Measurements from ENCODE around the gene NCAPD2.

Gene NCAPD2

GRCh38 chr12:6533923-6534694 lies 40.2 kb downstream of the NCAPD2 start, which contains the start of gene GAPDH:
TSS of gene GAPDH (plus strand) at chr12:6534517. CDS start at chr12:6534833, 316 bp downstream.
- H3K4me3 ChIP-seq (ENCODE audit: low read depth, low read length), result peak within 1 kb of the TSS; percentile 96
- DNase-seq (ENCODE audit: low read depth), result peak; percentile 98
- no peak for TF ChIP-seq CTCF (conservative IDR thresholded peaks at IDR 0.05; ENCODE audit: low read depth, low read length)

GRCh38 chr12:6534695-6534944 lies 40.7 kb downstream of the NCAPD2 start:
- TF ChIP-seq CTCF (conservative IDR thresholded peaks at IDR 0.05; ENCODE audit: low read depth, low read length), result no peak
- DNase-seq (ENCODE audit: low read depth), result no peak
- H3K4me3 ChIP-seq (ENCODE audit: low read depth, low read length), result peak overlapping the region; percentile 96

GRCh38 chr12:6534945-6535696 lies 41.2 kb downstream of the NCAPD2 start:
- peak; percentile 88 for DNase-seq (ENCODE audit: low read depth)
- H3K4me3 ChIP-seq (ENCODE audit: low read depth, low read length), result peak overlapping the region; percentile 96
- no peak for TF ChIP-seq CTCF (conservative IDR thresholded peaks at IDR 0.05; ENCODE audit: low read depth, low read length)

GRCh38 chr12:6535697-6535946 lies 41.7 kb downstream of the NCAPD2 start:
- no peak for DNase-seq (ENCODE audit: low read depth)
- peak overlapping the region; percentile 96 for H3K4me3 ChIP-seq (ENCODE audit: low read depth, low read length)
- TF ChIP-seq CTCF (conservative IDR thresholded peaks at IDR 0.05; ENCODE audit: low read depth, low read length), result no peak

GRCh38 chr12:6535960-6536847 lies 42.3 kb downstream of the NCAPD2 start:
- DNase-seq (ENCODE audit: low read depth), result no peak
- peak overlapping the region; percentile 96 for H3K4me3 ChIP-seq (ENCODE audit: low read depth, low read length)
- no peak for TF ChIP-seq CTCF (conservative IDR thresholded peaks at IDR 0.05; ENCODE audit: low read depth, low read length)

GRCh38 chr12:6536894-6537579 lies 43.1 kb downstream of the NCAPD2 start:
- DNase-seq (ENCODE audit: low read depth), result no peak
- H3K4me3 ChIP-seq (ENCODE audit: low read depth, low read length), result peak overlapping the region; percentile 96
- TF ChIP-seq CTCF (conservative IDR thresholded peaks at IDR 0.05; ENCODE audit: low read depth, low read length), result no peak
